HepG2 (cell line): ENCODE data around the gene FBXW2. TPM values are rescaled to one million over a fixed set of nuclear protein-coding genes. Genes with fewer than 3 reads are reported as not detected.

Experiments used
- ATAC-seq: fragments of 200-7000 bp; cut with Tn5 transposase; 3 replicates; pipeline ENCODE4 v1.9.1; 2020; ENCODE audit warnings: mild to moderate bottlenecking, moderate library complexity
- BruUV-seq: library from RNA; stranded (reverse); fragments of 400-500 nt; replicated peaks from 2 replicates; lab custom pipeline; 2021; lab: Mats Ljungman, UMichigan
- CTCF ChIA-PET: fragments of 300-600 bp; formaldehyde crosslinking; extraction: SDS; loops from one replicate; lab custom pipeline; 2021; ENCODE audit warnings: low total read pairs, inconsistent platforms, low intra/inter-chr PET ratio; lab: Yijun Ruan, JAX
- POLR2A ChIA-PET: fragments of 350-600 bp; sonication (Branson Sonifier 250); formaldehyde crosslinking; loops from one replicate; lab custom pipeline; 2020; ENCODE audit warnings: antibody characterized with exemption, inconsistent platforms; lab: Yijun Ruan, JAX
- DNase-seq: peaks from one replicate; pipeline ENCODE4 v3.0.0-alpha.2; 2015; ENCODE audit warnings: low spot score
- FAIRE-seq: peaks from 3 replicates; lab custom pipeline; 2011; peaks lifted over from hg19 to GRCh38; lab: Jason Lieb, UNC
- H2AFZ ChIP-seq: one replicate; pipeline ENCODE4 v1.6.1; 2011; ENCODE audit warnings: low read length, inconsistent platforms
- H3K27ac ChIP-seq: fragments of 300-600 bp; 3 replicates; pipeline ENCODE4 v1.8.0; 2011; ENCODE audit warnings: mixed run types, mild to moderate bottlenecking, mixed read lengths, low read length, inconsistent platforms; ENCODE audit not compliant: insufficient read depth; ENCODE audit errors: extremely low read length
- H3K27me3 ChIP-seq, 2 experiments: fragments of 200-600 bp in 1 of 2; 2 replicates in 1 of 2; 3 replicates in 1 of 2; pipeline versions ENCODE4 v1.6.0 to v1.8.0; 2011; ENCODE audit warnings: low read length in 2 of 2, mild to moderate bottlenecking in 2 of 2, moderate library complexity in 2 of 2, inconsistent platforms in 1 of 2; ENCODE audit not compliant: insufficient read depth in 2 of 2, control insufficient read depth in 1 of 2
- H3K36me3 ChIP-seq, 2 experiments: fragments of 200-600 bp in 1 of 2; replicated peaks in 1 of 2; 2 replicates in 1 of 2; 3 replicates in 1 of 2; pipeline versions ENCODE4 v1.5.1 to v1.8.0; 2011; ENCODE audit warnings: low read length in 2 of 2, inconsistent platforms in 1 of 2; ENCODE audit not compliant: insufficient read depth in 2 of 2, control insufficient read depth in 1 of 2
- H3K4me1 ChIP-seq: 2 replicates; pipeline ENCODE4 v1.5.1; 2012; ENCODE audit warnings: low read length, inconsistent platforms; ENCODE audit not compliant: insufficient read depth
- H3K4me2 ChIP-seq: 2 replicates; pipeline ENCODE4 v1.6.0; 2011; ENCODE audit warnings: low read depth, low read length, inconsistent platforms
- H3K4me3 ChIP-seq, 3 experiments: fragments of 200-600 bp in 1 of 3; sonication (generic), shearing (Covaris generic) in 1 of 3; replicated peaks in 1 of 3; 2 replicates each; pipeline ENCODE4 v1.5.1; 2011 to 2016; ENCODE audit warnings: low read length in 3 of 3, inconsistent platforms in 2 of 3, low read depth in 2 of 3, mild to moderate bottlenecking in 2 of 3, control low read depth in 1 of 3, mixed read lengths in 1 of 3; ENCODE audit not compliant: insufficient read depth in 1 of 3
- H3K79me2 ChIP-seq: one replicate; pipeline ENCODE4 v1.6.1; 2011; ENCODE audit warnings: low read length, inconsistent platforms; ENCODE audit not compliant: insufficient read depth
- H3K9ac ChIP-seq: 2 replicates; pipeline ENCODE4 v1.6.0; 2011; ENCODE audit warnings: mild to moderate bottlenecking, low read depth, low read length, inconsistent platforms; ENCODE audit not compliant: insufficient read depth
- H3K9me3 ChIP-seq: 2 replicates; pipeline ENCODE4 v1.5.1; 2012; ENCODE audit warnings: mild to moderate bottlenecking, low read length
- H4K20me1 ChIP-seq: 2 replicates; pipeline ENCODE4 v1.6.0; 2011; ENCODE audit warnings: inconsistent platforms, mild to moderate bottlenecking, low read length, moderate library complexity; ENCODE audit not compliant: insufficient read depth
- AGO1 ChIP-seq: fragments of 200-400 bp; formaldehyde crosslinking; IDR thresholded peaks from 2 replicates; pipeline ENCODE4 v1.6.1; 2017; ENCODE audit warnings: mild to moderate bottlenecking, low read depth, low read length, moderate library complexity; ENCODE audit not compliant: poor library complexity, severe bottlenecking
- ARNT ChIP-seq: fragments of 450-650 bp; IDR thresholded peaks from 2 replicates; pipeline ENCODE4 v1.6.1; 2017
- FLYWCH1 ChIP-seq: sonication (generic); formaldehyde crosslinking; IDR thresholded peaks from 2 replicates; pipeline ENCODE4 v1.8.1; 2023; ENCODE audit warnings: mild to moderate bottlenecking, missing genetic modification reagents
- MAX ChIP-seq: IDR thresholded peaks from 2 replicates; pipeline ENCODE4 v1.6.1; 2012; ENCODE audit warnings: inconsistent platforms
- MTA1 ChIP-seq: sonication (generic); formaldehyde crosslinking; IDR thresholded peaks from 2 replicates; pipeline ENCODE4 v1.4.0; 2020; ENCODE audit warnings: missing genetic modification reagents, mild to moderate bottlenecking, borderline replicate concordance
- MTA3 ChIP-seq: sonication (generic); formaldehyde crosslinking; IDR thresholded peaks from 2 replicates; pipeline ENCODE4 v1.4.0; 2020; ENCODE audit warnings: missing genetic modification reagents
- SMAD9 ChIP-seq: sonication (generic); formaldehyde crosslinking; IDR thresholded peaks from 2 replicates; pipeline ENCODE4 v1.5.1; 2020; ENCODE audit warnings: mild to moderate bottlenecking, missing genetic modification reagents
- ZBTB8A ChIP-seq: sonication (generic); formaldehyde crosslinking; IDR thresholded peaks from 2 replicates; pipeline ENCODE4 v1.4.0; 2020; ENCODE audit warnings: mild to moderate bottlenecking, low read depth, missing genetic modification reagents, borderline replicate concordance
- ZNF10 ChIP-seq: sonication (generic); formaldehyde crosslinking; IDR thresholded peaks from 2 replicates; pipeline ENCODE4 v1.4.0; 2020; ENCODE audit warnings: mild to moderate bottlenecking, low read depth, missing genetic modification reagents, borderline replicate concordance
- WGBS: methylation state at CpG from one replicate; pipeline ENCODE4 v1.1.6; 2017; ENCODE audit warnings: low lambda C conversion rate; 5-methylcytosine and 5-hydroxymethylcytosine counted together
- in situ Hi-C: cut with HindIII; loops from 2 replicates; pipeline ENCODE4 v1.10.0; 2017; ENCODE audit warnings: low pct_unique_long_range_greater_than_20kb; ENCODE audit not compliant: extremely low pct_ligation_motif_present
- intact Hi-C: fragments of 100-400 bp; cut with micrococcal nuclease; formaldehyde crosslinking; loops from one replicate; pipeline ENCODE4 v1.10.0; 2022; ENCODE audit not compliant: unreplicated experiment
- polyA plus RNA-seq, 8 experiments: library from polyadenylated mRNA; depleted of rRNA in 3 of 8; stranded (reverse) in 7 of 8; unstranded in 1 of 8; fragments of >200 nt; fragmentation: Illumina TruSeq in 4 of 8; extraction: Trizol in 4 of 8; gene quantifications; 2 replicates each; pipeline versions ENCODE4 v1.2.1 to v1.2.3, GENCODE V29; 2011 to 2016; ENCODE audit warnings: low read depth in 4 of 8, missing spikeins in 1 of 8, mixed read lengths in 1 of 8; ENCODE audit not compliant: insufficient read depth in 1 of 8
- total RNA-seq, 5 experiments: library from RNA; depleted of rRNA; stranded (reverse); fragments of >200 nt; fragmentation: Illumina TruSeq; extraction: Trizol; gene quantifications; 2 replicates each; pipeline ENCODE4 v1.2.3, GENCODE V29; 2016; ENCODE audit warnings: low read depth in 1 of 5
- TF ChIP-seq, protein P1 (sequence below): sonication (generic); formaldehyde crosslinking; IDR thresholded peaks from 2 replicates; pipeline ENCODE4 v1.4.0; 2020; ENCODE audit warnings: missing genetic modification reagents

Gene FBXW2
- total and polyA plus RNA-seq, 2 of the 13 experiments (the other 11 are each of a cell fraction or from before 2014, with no cell fraction given), result 35.4 to 43.1 TPM

DNA sequence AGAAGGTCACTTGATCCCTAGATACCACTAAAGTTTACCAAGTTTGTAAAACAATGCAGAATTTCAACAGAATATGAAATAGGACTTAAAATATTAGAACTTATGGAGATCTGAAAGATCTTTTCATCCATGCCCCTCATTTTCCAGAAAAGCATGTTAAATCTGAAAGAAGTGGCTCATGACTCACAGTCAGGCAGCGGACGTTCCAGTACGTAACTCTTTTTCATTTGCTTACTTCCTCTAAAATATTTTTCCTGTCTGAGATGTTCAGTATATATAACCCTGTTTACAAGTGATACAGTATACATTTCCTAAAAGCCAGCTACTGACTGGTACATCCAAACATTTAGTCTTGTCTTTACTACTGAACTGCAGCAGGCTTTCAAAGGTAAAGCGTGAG, 22.3 kb downstream of the FBXW2 start:
- DNase-seq (no peak), ATAC-seq (no peak), FAIRE-seq (no peak)
- 98% methylated on average over 4 of the region's 4 CpGs for WGBS
- ChIA-PET CTCF (no interaction called here), POLR2A (interaction anchor here (1.4 kb wide), 1 partner anchor 8 kb away, joined by 4 read pairs; no protein-coding TSS in a partner anchor)
- Histone ChIP-seq H3K9me3 (no peaks in the 10 kb centered on the region), H3K4me3 (no peak overlapping the region), H3K27ac (no peak overlapping the region), H3K27me3 (no peaks in the 10 kb centered on the region), H3K4me1 (peaks cover 46% of the 10 kb centered on the region), H2AFZ (no peak overlapping the region), H3K79me2 (no peaks in the 10 kb centered on the region), H3K4me2 (no peak overlapping the region), H3K9ac (no peak overlapping the region), H4K20me1 (no peaks in the 10 kb centered on the region), H3K36me3 (peaks cover 3 to 37% of the 10 kb centered on the region in 2 experiments)
- intact Hi-C loops, result no loop called here
- BruUV-seq, result no TSS peak
- TF ChIP-seq MAX (no peak), FLYWCH1 (no peak), ARNT (no peak), ZNF10 (no peak), AGO1 (no peak), SMAD9 (CRISPR knock-in tag) (no peak), ZBTB8A (CRISPR knock-in tag) (no peak), MTA3 (CRISPR knock-in tag) (no peak), MTA1 (no peak)
- TF ChIP-seq, protein P1, sequence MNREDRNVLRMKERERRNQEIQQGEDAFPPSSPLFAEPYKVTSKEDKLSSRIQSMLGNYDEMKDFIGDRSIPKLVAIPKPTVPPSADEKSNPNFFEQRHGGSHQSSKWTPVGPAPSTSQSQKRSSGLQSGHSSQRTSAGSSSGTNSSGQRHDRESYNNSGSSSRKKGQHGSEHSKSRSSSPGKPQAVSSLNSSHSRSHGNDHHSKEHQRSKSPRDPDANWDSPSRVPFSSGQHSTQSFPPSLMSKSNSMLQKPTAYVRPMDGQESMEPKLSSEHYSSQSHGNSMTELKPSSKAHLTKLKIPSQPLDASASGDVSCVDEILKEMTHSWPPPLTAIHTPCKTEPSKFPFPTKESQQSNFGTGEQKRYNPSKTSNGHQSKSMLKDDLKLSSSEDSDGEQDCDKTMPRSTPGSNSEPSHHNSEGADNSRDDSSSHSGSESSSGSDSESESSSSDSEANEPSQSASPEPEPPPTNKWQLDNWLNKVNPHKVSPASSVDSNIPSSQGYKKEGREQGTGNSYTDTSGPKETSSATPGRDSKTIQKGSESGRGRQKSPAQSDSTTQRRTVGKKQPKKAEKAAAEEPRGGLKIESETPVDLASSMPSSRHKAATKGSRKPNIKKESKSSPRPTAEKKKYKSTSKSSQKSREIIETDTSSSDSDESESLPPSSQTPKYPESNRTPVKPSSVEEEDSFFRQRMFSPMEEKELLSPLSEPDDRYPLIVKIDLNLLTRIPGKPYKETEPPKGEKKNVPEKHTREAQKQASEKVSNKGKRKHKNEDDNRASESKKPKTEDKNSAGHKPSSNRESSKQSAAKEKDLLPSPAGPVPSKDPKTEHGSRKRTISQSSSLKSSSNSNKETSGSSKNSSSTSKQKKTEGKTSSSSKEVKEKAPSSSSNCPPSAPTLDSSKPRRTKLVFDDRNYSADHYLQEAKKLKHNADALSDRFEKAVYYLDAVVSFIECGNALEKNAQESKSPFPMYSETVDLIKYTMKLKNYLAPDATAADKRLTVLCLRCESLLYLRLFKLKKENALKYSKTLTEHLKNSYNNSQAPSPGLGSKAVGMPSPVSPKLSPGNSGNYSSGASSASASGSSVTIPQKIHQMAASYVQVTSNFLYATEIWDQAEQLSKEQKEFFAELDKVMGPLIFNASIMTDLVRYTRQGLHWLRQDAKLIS, result no peak
- in situ Hi-C loops, result no loop called here
